Pancreas (tissue), 10 donors: ENCODE measurements around the gene ZBTB43. TPM values are rescaled to one million over a fixed set of nuclear protein-coding genes. Genes with fewer than 3 reads are reported as not detected.
"Not testable (repeated sequence)": the region's sequence is repeated elsewhere in the genome, so short reads cannot be mapped to it uniquely, and the experiment has no call there.

ENCODE experiments used
- ATAC-seq, 4 donors: fragments of 200-7000 bp; cut with Tn5 transposase; one replicate each; pipeline versions ENCODE4 v1.8.0 to v1.9.1; 2020; ENCODE audit warnings: mild to moderate bottlenecking in 4 of 4, moderate library complexity in 4 of 4
- DNase-seq, 6 donors: peaks; one replicate each; pipeline ENCODE4 v3.0.0-alpha.2; 2020
- FAIRE-seq: peaks from 2 replicates; lab custom pipeline; 2012; peaks lifted over from hg19 to GRCh38; lab: Jason Lieb, UNC
- H3K27ac ChIP-seq, 4 donors: fragments of 200-600 bp; sonication (generic); 1 replicate in 3 of 4; 2 replicates in 1 of 4; pipeline versions ENCODE4 v1.5.0 to v1.8.0; 2020
- H3K27me3 ChIP-seq, 4 donors: fragments of 200-600 bp; one replicate each; pipeline ENCODE4 v1.8.0; 2021
- H3K36me3 ChIP-seq, 3 donors: fragments of 200-600 bp; sonication (generic) in 1 of 3; one replicate each; pipeline versions ENCODE4 v1.5.0 to v1.8.0; 2020 to 2021
- H3K4me1 ChIP-seq, 3 donors: fragments of 200-600 bp; one replicate each; pipeline ENCODE4 v1.8.0; 2021
- H3K4me3 ChIP-seq, 4 donors: fragments of 200-600 bp; sonication (generic) in 2 of 4; one replicate each; pipeline versions ENCODE4 v1.5.0 to v1.8.0; 2020 to 2021
- H3K9me3 ChIP-seq, 4 donors: fragments of 200-600 bp; one replicate each; pipeline ENCODE4 v1.8.0; 2021
- CTCF ChIP-seq, 4 donors: fragments of 200-600 bp; sonication (generic) in 3 of 4; IDR thresholded peaks; one replicate each; pipeline versions ENCODE4 v1.5.0 to v1.8.0; 2021; ENCODE audit warnings: antibody characterized with exemption in 4 of 4
- WGBS, 2 donors: extraction: QIAGEN DNeasy Blood & Tissue Kit; methylation state at CpG; one replicate each; pipeline ENCODE4 v1.1.7; 2013; 5-methylcytosine and 5-hydroxymethylcytosine counted together
- intact Hi-C, 3 donors: fragments of 100-400 bp; cut with DNase I; formaldehyde crosslinking; loops; one replicate each; pipeline versions ENCODE4 v1.11.1 to v1.14.2; 2022
- polyA plus RNA-seq, 2 donors: library from polyadenylated mRNA; stranded (reverse); fragments of 200-250 nt; gene quantifications; one replicate each; pipeline ENCODE4 v1.2.3, GENCODE V29; 2013
- total RNA-seq, 6 donors: library from RNA; stranded (reverse); fragmentation: NEBNext Ultra II Directional in 4 of 6; extraction: Animal tissue kit (Norgen Biotek cat#: 25700) in 4 of 6; gene quantifications; one replicate each; pipeline versions ENCODE4 v1.2.1 to v1.2.4, GENCODE V29; 2021 to 2023
- donor health status: healthy with polysubstance abuse.
- donor health status: DM: no; HTN: no; CAD: no; lungs with moderate emphysema.
- donor health status: DM: no; HTN: no; CAD: no.
- donor health status: control.
- donor health status: control.
- donor health status: Bipolar disorder and iron deficiency.
- donor health status: DM: yes; HTN: yes; CAD: no.
- donor health status: DM: no; HTN: no; CAD: no.
- donor health status: DM: no; HTN: no; CAD: no.
- donor health status: DM: yes; HTN: yes; CAD: no.

The ZBTB43 gene
- total and polyA plus RNA-seq, 8 donors, result 2.2 to 8.5 (median 5.7) TPM

GRCh38 chr9:126822278-126822677 lies 17.4 kb downstream of the ZBTB43 start:
- ATAC-seq (no peak), DNase-seq (no peak), FAIRE-seq (no peak)
- 60 to 69% methylated on average over 2 of the region's 2 CpGs for WGBS, 2 donors
- H3K36me3 ChIP-seq, result peaks cover 0 to 4% (median 0%) of the 10 kb centered on the region in 3 donors
- H3K27ac ChIP-seq, result no peak overlapping the region
- H3K4me3 ChIP-seq, result no peak overlapping the region
- H3K9me3 ChIP-seq, result no peaks in the 10 kb centered on the region
- intact Hi-C loops, result no loop called here
- no peaks in the 10 kb centered on the region for H3K27me3 ChIP-seq
- no peak for TF ChIP-seq CTCF (IDR thresholded peaks at IDR 0.05)
- no peaks in the 10 kb centered on the region for H3K4me1 ChIP-seq

GRCh38 chr9:126822873-126823272 lies 18.0 kb downstream of the ZBTB43 start:
- H3K9me3 ChIP-seq, result no peaks in the 10 kb centered on the region
- no peak for FAIRE-seq
- 97% methylated on average over 1 of the region's 1 CpG for WGBS, 2 donors
- ATAC-seq, result no peak
- TF ChIP-seq CTCF (IDR thresholded peaks at IDR 0.05), result no peak
- no peaks in the 10 kb centered on the region for H3K27me3 ChIP-seq
- no peak overlapping the region for H3K27ac ChIP-seq
- no peak for DNase-seq
- intact Hi-C loops, result no loop called here
- H3K4me1 ChIP-seq, result no peaks in the 10 kb centered on the region
- peaks cover 0 to 4% (median 0%) of the 10 kb centered on the region in 3 donors for H3K36me3 ChIP-seq
- H3K4me3 ChIP-seq, result no peak overlapping the region

- H3K4me3 ChIP-seq, ATAC-seq, H3K4me1 ChIP-seq, FAIRE-seq, intact Hi-C loops, DNase-seq, H3K9me3 ChIP-seq, H3K27me3 ChIP-seq, H3K27ac ChIP-seq, H3K36me3 ChIP-seq: not testable (repeated sequence)
- 85 to 89% methylated on average over 7 of the region's 7 CpGs for WGBS, 2 donors
Observed at GRCh38 chr9:126824052-126824451, 19.2 kb downstream of the ZBTB43 start.

- H3K4me3 ChIP-seq, result no peak overlapping the region
- no peak for TF ChIP-seq CTCF (IDR thresholded peaks at IDR 0.05)
- ATAC-seq (no peak), DNase-seq (no peak), FAIRE-seq (no peak)
- WGBS, 2 donors, result 93 to 97% methylated on average over 7 of the region's 7 CpGs
- intact Hi-C loops, result no loop called here
- H3K4me1 ChIP-seq, result no peaks in the 10 kb centered on the region
- peaks cover 0 to under 1% (median 0%) of the 10 kb centered on the region in 3 donors for H3K36me3 ChIP-seq
- no peaks in the 10 kb centered on the region for H3K27me3 ChIP-seq
- H3K27ac ChIP-seq, result no peak overlapping the region
- H3K9me3 ChIP-seq, result no peaks in the 10 kb centered on the region
Observed at GRCh38 chr9:126827227-126827626, 22.4 kb downstream of the ZBTB43 start.

GRCh38 chr9:126829035-126829434 lies 24.2 kb downstream of the ZBTB43 start:
- no peaks in the 10 kb centered on the region for H3K4me1 ChIP-seq
- ATAC-seq (no peak), DNase-seq (no peak), FAIRE-seq (no peak)
- H3K27ac ChIP-seq, result no peak overlapping the region
- H3K36me3 ChIP-seq, result peaks cover 5 to 19% (median 13%) of the 10 kb centered on the region in 3 donors
- intact Hi-C loops, result no loop called here
- no peak overlapping the region for H3K4me3 ChIP-seq
- no peak for TF ChIP-seq CTCF (IDR thresholded peaks at IDR 0.05)
- no peaks in the 10 kb centered on the region for H3K27me3 ChIP-seq
- no peaks in the 10 kb centered on the region for H3K9me3 ChIP-seq
- 97 to 98% methylated on average over 1 of the region's 1 CpG for WGBS, 2 donors
